Thyroid gland (tissue), 4 donors: ENCODE data around the gene ATP6V0A1. TPM values are rescaled to one million over a fixed set of nuclear protein-coding genes. Genes with fewer than 3 reads are reported as not detected.
"Not testable (repeated sequence)": the region's sequence is repeated elsewhere in the genome, so short reads cannot be mapped to it uniquely, and the experiment has no call there.

Experiments used
- DNase-seq, 2 donors: peaks; one replicate each; pipeline ENCODE4 v3.0.0-alpha.2; 2019
- H3K27ac ChIP-seq, 3 donors: fragments of 200-600 bp; sonication (generic); 1 replicate in 2 of 3; 2 replicates in 1 of 3; pipeline ENCODE4 v1.5.1; 2016 to 2019; ENCODE audit warnings: mild to moderate bottlenecking in 1 of 3, moderate library complexity in 1 of 3
- H3K27me3 ChIP-seq: fragments of 200-600 bp; sonication (generic); one replicate; pipeline ENCODE4 v1.5.1; 2019
- H3K36me3 ChIP-seq, 2 donors: fragments of 200-600 bp; sonication (generic); one replicate each; pipeline ENCODE4 v1.5.1; 2016 to 2019
- H3K4me1 ChIP-seq, 2 donors: fragments of 200-600 bp; sonication (generic); one replicate each; pipeline ENCODE4 v1.5.1; 2017 to 2019
- H3K4me3 ChIP-seq, 3 donors: fragments of 200-600 bp; sonication (generic); replicated peaks in 1 of 3; 1 replicate in 2 of 3; 2 replicates in 1 of 3; pipeline ENCODE4 v1.5.1; 2016; ENCODE audit warnings: mild to moderate bottlenecking in 1 of 3
- H3K9me3 ChIP-seq: fragments of 200-600 bp; sonication (generic); one replicate; pipeline ENCODE4 v1.5.1; 2017
- CTCF ChIP-seq, 6 experiments: fragments of 200-600 bp in 3 of 6; fragments of 450-650 bp in 3 of 6; sonication (generic) in 3 of 6; IDR thresholded peaks; one replicate each; pipeline ENCODE4 v1.5.1; 2016 to 2019; ENCODE audit warnings: antibody characterized with exemption in 6 of 6, mild to moderate bottlenecking in 2 of 6, inconsistent platforms in 1 of 6, moderate library complexity in 1 of 6
- POLR2A ChIP-seq, 2 donors: fragments of 450-650 bp; IDR thresholded peaks; one replicate each; pipeline ENCODE4 v1.6.1; 2017; ENCODE audit warnings: antibody characterized with exemption in 2 of 2, mild to moderate bottlenecking in 2 of 2, moderate library complexity in 1 of 2
- WGBS, 2 donors: methylation state at CpG; one replicate each; pipeline ENCODE4 v1.1.5; 2017; 5-methylcytosine and 5-hydroxymethylcytosine counted together
- intact Hi-C: fragments of 100-400 bp; cut with DNase I; formaldehyde crosslinking; loops from one replicate; pipeline ENCODE4 v1.15.1; 2023
- total RNA-seq, 4 donors: library from RNA; depleted of rRNA; stranded (reverse); fragments of >200 nt; gene quantifications; one replicate each; pipeline ENCODE4 v1.2.3, GENCODE V29; 2016

The ATP6V0A1 gene
- total RNA-seq, 4 donors from 2014 or later, result 75.5 to 195 (median 121) TPM

GRCh38 chr17:42436391-42436790 lies 22.3 kb upstream of the ATP6V0A1 start:
- TF ChIP-seq POLR2A (IDR thresholded peaks at IDR 0.05) (no peak), CTCF (IDR thresholded peaks at IDR 0.05) (no peak)
- whole genome bisulfite sequencing, 2 donors, result 67 to 69% methylated on average over 6 of the region's 6 CpGs
- Histone ChIP-seq H3K27ac (peak overlapping the region in 2 of 3 donors; percentile 53 to 64), H3K9me3 (no peaks in the 10 kb centered on the region), H3K27me3 (no peaks in the 10 kb centered on the region), H3K4me3 (no peak overlapping the region), H3K36me3 (no peaks in the 10 kb centered on the region), H3K4me1 (peaks cover 0 to 4% of the 10 kb centered on the region in 2 donors)
- intact Hi-C loops, result no loop called here
- no peak for DNase-seq

- TF ChIP-seq CTCF (IDR thresholded peaks at IDR 0.05) (peak in 2 of 6 experiments; percentile 9 to 43), POLR2A (IDR thresholded peaks at IDR 0.05) (no peak)
- no peak overlapping the region for H3K4me3 ChIP-seq
- no peak overlapping the region for H3K27ac ChIP-seq
- intact Hi-C loops, result no loop called here
- no peaks in the 10 kb centered on the region for H3K36me3 ChIP-seq
- WGBS, 2 donors, result 77 to 80% methylated on average over 9 of the region's 9 CpGs
- peak; percentile 25 to 36 for DNase-seq
- H3K4me1 ChIP-seq, result peaks cover 0 to 4% of the 10 kb centered on the region in 2 donors
- H3K27me3 ChIP-seq, result no peaks in the 10 kb centered on the region
- no peaks in the 10 kb centered on the region for H3K9me3 ChIP-seq
These were observed 19.8 kb upstream of the ATP6V0A1 start for GRCh38 chr17:42438600-42439567.

GRCh38 chr17:42441371-42442195 lies 17.1 kb upstream of the ATP6V0A1 start:
- H3K36me3 ChIP-seq, result no peaks in the 10 kb centered on the region
- peaks cover 0 to 4% of the 10 kb centered on the region in 2 donors for H3K4me1 ChIP-seq
- TF ChIP-seq CTCF (IDR thresholded peaks at IDR 0.05) (no peak), POLR2A (IDR thresholded peaks at IDR 0.05) (no peak)
- no peaks in the 10 kb centered on the region for H3K27me3 ChIP-seq
- intact Hi-C loops, result no loop called here
- H3K9me3 ChIP-seq, result no peaks in the 10 kb centered on the region
- H3K27ac ChIP-seq, result no peak overlapping the region
- no peak for DNase-seq
- H3K4me3 ChIP-seq, result no peak overlapping the region
- WGBS, 2 donors, result 35 to 36% methylated on average over 7 of the region's 7 CpGs

- Histone ChIP-seq H3K4me1 (no peaks in the 10 kb centered on the region), H3K36me3 (no peaks in the 10 kb centered on the region), H3K9me3 (no peaks in the 10 kb centered on the region), H3K27ac (no peak overlapping the region), H3K27me3 (no peaks in the 10 kb centered on the region), H3K4me3 (no peak overlapping the region)
- WGBS, 2 donors, result 23 to 45% methylated on average over 5 of the region's 5 CpGs
- intact Hi-C loops, result no loop called here
- DNase-seq, result no peak
- TF ChIP-seq POLR2A (IDR thresholded peaks at IDR 0.05), result no peak
- no peak for TF ChIP-seq CTCF (IDR thresholded peaks at IDR 0.05)
These were observed 16.5 kb upstream of the ATP6V0A1 start for GRCh38 chr17:42442196-42442565.

GRCh38 chr17:42449176-42449575 lies 9.5 kb upstream of the ATP6V0A1 start:
- H3K27me3 ChIP-seq, DNase-seq, H3K36me3 ChIP-seq, H3K4me1 ChIP-seq, intact Hi-C loops, H3K4me3 ChIP-seq, H3K9me3 ChIP-seq, H3K27ac ChIP-seq: not testable (repeated sequence)
- 95 to 96% methylated on average over 9 to 10 of the region's 27 CpGs for WGBS, 2 donors

- H3K27me3 ChIP-seq, H3K4me1 ChIP-seq, H3K4me3 ChIP-seq, H3K9me3 ChIP-seq, intact Hi-C loops, DNase-seq, H3K36me3 ChIP-seq, H3K27ac ChIP-seq: not testable (repeated sequence)
- WGBS, 2 donors, result 16% methylated on average over 2 of the region's 2 CpGs; no CpG with 5 or more reads in 1 of the 2 donors
These were observed 8.8 kb upstream of the ATP6V0A1 start for GRCh38 chr17:42449838-42450237.

- H3K4me3 ChIP-seq, H3K4me1 ChIP-seq, H3K9me3 ChIP-seq, H3K36me3 ChIP-seq, intact Hi-C loops, DNase-seq, H3K27me3 ChIP-seq, H3K27ac ChIP-seq: not testable (repeated sequence)
- WGBS, 2 donors, result 81 to 87% methylated on average over 5 of the region's 5 CpGs
These were observed 7.4 kb upstream of the ATP6V0A1 start for GRCh38 chr17:42451270-42451669.
